BE2C (cell line): ENCODE data around the gene ENGASE.

Experiments used
- DNase-seq: peaks from one replicate; pipeline ENCODE4 v3.0.0-alpha.2; 2020
- H3K27me3 ChIP-seq: fragments of 250-450 bp; sonication (Bioruptor Pico); 2 replicates; pipeline ENCODE4 v1.5.1; 2020; ENCODE audit warnings: mild to moderate bottlenecking
- H3K36me3 ChIP-seq: fragments of 250-450 bp; sonication (Bioruptor Pico); 2 replicates; pipeline ENCODE4 v1.5.1; 2020; ENCODE audit warnings: mild to moderate bottlenecking
- H3K4me1 ChIP-seq: fragments of 250-450 bp; sonication (Bioruptor Pico); 2 replicates; pipeline ENCODE4 v1.5.1; 2020
- H3K4me3 ChIP-seq: 2 replicates; pipeline ENCODE4 v1.5.1; 2011; ENCODE audit warnings: low read depth, low read length
- H3K9me3 ChIP-seq: fragments of 250-450 bp; sonication (Bioruptor Pico); 2 replicates; pipeline ENCODE4 v1.5.1; 2020
- TF ChIP-seq, protein P1 (sequence below): IDR thresholded peaks from 2 replicates; pipeline ENCODE4 v1.5.1; 2012; ENCODE audit warnings: mild to moderate bottlenecking, low read depth, low read length

Gene ENGASE

GRCh38 chr17:79045842-79046196, 28.8 kb upstream of the ENGASE start:
- H3K4me3 ChIP-seq = peak overlapping the region; percentile 44
- no peaks in the 10 kb centered on the region for H3K27me3 ChIP-seq
- no peaks in the 10 kb centered on the region for H3K9me3 ChIP-seq
- no peaks in the 10 kb centered on the region for H3K36me3 ChIP-seq
- peaks cover 5% of the 10 kb centered on the region for H3K4me1 ChIP-seq
- TF ChIP-seq, protein P1, sequence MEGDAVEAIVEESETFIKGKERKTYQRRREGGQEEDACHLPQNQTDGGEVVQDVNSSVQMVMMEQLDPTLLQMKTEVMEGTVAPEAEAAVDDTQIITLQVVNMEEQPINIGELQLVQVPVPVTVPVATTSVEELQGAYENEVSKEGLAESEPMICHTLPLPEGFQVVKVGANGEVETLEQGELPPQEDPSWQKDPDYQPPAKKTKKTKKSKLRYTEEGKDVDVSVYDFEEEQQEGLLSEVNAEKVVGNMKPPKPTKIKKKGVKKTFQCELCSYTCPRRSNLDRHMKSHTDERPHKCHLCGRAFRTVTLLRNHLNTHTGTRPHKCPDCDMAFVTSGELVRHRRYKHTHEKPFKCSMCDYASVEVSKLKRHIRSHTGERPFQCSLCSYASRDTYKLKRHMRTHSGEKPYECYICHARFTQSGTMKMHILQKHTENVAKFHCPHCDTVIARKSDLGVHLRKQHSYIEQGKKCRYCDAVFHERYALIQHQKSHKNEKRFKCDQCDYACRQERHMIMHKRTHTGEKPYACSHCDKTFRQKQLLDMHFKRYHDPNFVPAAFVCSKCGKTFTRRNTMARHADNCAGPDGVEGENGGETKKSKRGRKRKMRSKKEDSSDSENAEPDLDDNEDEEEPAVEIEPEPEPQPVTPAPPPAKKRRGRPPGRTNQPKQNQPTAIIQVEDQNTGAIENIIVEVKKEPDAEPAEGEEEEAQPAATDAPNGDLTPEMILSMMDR = peak; percentile 96
- DNase-seq = peak; percentile 82

- Histone ChIP-seq H3K4me3 (peak overlapping the region; percentile 44), H3K4me1 (peaks cover 5% of the 10 kb centered on the region), H3K27me3 (no peaks in the 10 kb centered on the region), H3K36me3 (no peaks in the 10 kb centered on the region), H3K9me3 (no peaks in the 10 kb centered on the region)
- peak; percentile 38 for DNase-seq
- TF ChIP-seq, protein P1 = no peak
Measured at GRCh38 chr17:79046197-79046915, 28.3 kb upstream of the ENGASE start.

DNA sequence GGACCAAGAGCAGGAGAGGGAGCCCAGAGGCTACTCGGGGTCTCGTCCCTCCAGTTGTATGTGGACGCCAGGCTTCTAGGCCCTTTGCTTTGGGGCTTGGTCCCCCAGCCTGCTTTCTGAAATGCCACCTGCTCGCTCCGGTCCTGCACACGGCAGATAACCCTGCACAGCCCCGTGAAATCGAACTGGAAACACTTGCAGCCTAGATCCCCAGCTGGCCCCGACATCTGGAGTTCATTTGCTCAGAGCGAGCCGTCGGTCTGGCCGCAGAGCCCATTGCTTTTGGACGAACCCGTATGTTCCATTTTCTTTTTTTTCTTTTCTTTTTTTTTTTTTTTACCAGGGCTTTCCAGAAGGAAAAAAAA, 27.7 kb upstream of the ENGASE start:
- DNase-seq = peak; percentile 61
- TF ChIP-seq, protein P1 = no peak
- no peaks in the 10 kb centered on the region for H3K9me3 ChIP-seq
- no peaks in the 10 kb centered on the region for H3K27me3 ChIP-seq
- peak overlapping the region; percentile 44 for H3K4me3 ChIP-seq
- no peaks in the 10 kb centered on the region for H3K36me3 ChIP-seq
- H3K4me1 ChIP-seq = peaks cover 5% of the 10 kb centered on the region

- DNase-seq = no peak
Measured at GRCh38 chr17:79047291-79047920, 27.2 kb upstream of the ENGASE start.

GRCh38 chr17:79047923-79048825, 26.4 kb upstream of the ENGASE start:
- no peak for DNase-seq
- no peaks in the 10 kb centered on the region for H3K27me3 ChIP-seq
- H3K4me1 ChIP-seq = peaks cover 5% of the 10 kb centered on the region
- H3K4me3 ChIP-seq = no peak overlapping the region
- no peaks in the 10 kb centered on the region for H3K36me3 ChIP-seq
- TF ChIP-seq, protein P1 = no peak
- no peaks in the 10 kb centered on the region for H3K9me3 ChIP-seq

More at GRCh38 chr17:79047291-79047920, 27.2 kb upstream of the ENGASE start:
- Histone ChIP-seq H3K4me3 (no peak overlapping the region), H3K9me3 (no peaks in the 10 kb centered on the region), H3K36me3 (no peaks in the 10 kb centered on the region), H3K4me1 (peaks cover 5% of the 10 kb centered on the region), H3K27me3 (no peaks in the 10 kb centered on the region)
- TF ChIP-seq, protein P1 = no peak
